NOMO-1 treated with dmso at 0.1 percent for 144 hours (cell line): ENCODE data around the gene ARL15.

ENCODE experiments used
- DNase-seq: peaks from one replicate; lab custom pipeline; 2025; ENCODE audit not compliant: unreplicated experiment; lab: John Stamatoyannopoulos, UW

ARL15 gene

DNA sequence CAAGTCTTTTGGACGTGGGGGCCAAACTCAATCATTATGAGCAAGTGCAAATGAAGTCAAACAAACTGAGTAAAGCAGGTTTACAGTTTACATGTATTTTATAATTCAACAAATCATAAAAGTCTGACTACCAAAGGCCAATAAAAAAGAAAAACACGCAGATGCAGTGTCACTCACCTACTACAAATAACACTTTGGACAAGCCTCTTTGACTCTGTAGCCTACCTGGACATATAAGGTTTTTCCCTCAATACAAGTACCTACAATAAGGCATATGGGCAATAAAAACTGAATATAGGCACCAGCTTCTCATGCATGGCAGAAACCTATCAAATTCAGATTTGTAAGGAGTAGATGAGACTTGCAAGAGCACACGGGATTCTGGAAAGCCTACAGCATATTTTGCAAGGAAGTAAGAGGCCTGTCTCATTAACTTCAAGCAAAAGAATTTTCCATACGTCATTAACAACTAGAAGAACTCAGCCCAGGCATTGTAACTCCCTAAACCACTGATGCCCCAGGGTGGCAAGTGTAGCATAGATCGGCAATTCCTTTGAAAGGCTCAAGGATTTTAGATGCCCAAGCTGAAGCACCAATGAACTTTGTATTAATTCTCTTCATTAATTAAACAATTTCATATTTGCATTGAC is 21.7 kb downstream of the ARL15 start:
- DNase-seq, result no peak

DNA sequence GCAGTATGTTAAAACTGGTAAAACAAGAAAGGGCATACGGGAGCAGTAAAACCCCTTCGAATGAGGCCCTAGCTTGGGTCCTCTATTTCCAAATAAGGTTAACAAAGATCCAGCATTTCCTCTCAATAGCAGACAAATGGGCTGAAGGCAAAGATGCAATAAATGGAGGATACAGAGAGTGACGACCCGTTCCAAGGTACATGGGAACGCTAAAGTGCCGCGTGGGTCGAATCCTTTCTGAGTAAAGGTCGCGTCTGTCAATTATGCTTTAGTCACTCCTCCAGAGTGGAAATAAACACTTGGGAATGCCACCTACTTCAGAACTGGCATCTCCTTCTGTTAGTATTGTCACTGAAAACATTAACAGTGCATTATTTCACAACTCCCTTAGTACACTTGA is 24.7 kb downstream of the ARL15 start:
- DNase-seq, result no peak

DNA sequence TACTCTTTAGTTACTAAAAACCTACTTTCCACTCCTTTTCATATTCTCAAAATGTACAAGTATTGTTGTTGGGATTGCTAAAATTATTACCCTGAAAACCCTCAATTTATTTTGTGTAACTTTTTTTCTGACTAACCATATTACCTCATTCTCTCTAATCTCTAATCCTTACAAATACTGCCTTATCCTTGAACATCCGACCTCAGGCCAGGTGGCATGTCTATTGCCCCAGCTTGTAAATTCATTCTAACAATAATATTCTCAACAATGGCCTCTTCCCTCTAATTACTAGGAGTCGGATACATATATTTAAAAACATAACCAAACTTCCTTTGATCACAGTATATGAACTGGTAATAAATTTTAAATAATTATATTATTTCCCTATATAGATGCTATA is 25.8 kb downstream of the ARL15 start:
- DNase-seq, result no peak

DNA sequence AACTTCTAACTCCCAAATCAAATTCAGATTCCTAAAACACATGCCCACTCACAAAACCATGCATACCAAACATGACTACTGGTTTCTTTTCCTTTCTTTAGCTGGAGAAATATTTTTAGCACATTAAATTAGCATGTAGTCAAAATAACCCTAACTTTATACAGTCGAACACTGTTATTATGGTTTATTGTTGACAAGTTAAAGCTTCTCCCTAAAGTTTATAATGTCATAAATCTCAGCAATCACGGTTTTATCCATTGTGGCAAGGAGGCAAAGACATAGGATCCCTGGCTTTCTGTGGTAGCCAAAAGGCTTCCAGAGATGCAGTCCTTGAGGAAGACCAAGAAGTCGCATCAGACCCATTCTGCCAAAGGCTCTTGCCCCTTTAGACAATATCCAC is 27.5 kb downstream of the ARL15 start:
- no peak for DNase-seq

GRCh38 chr5:54281960-54282692 is 28.2 kb downstream of the ARL15 start:
- no peak for DNase-seq

DNA sequence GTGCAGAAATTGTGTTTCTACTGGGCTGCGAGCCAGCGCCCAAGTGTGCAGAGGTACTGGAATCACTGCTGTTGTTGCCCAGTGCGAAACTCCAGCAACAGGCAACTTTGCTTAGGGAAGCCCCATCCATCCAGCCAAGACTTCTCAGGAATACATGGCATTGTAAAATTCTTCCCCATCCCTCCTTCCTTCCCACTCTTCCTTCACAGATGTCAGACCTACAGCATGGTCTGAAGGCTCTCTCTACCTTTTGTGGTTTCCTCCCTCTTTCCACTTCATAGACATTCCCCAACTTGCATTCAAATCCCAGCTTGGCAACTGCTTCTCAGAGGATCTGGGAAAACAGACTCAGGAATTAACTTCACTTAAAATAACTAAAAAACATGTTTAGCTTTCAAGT is 30.4 kb downstream of the ARL15 start:
- no peak for DNase-seq

DNA sequence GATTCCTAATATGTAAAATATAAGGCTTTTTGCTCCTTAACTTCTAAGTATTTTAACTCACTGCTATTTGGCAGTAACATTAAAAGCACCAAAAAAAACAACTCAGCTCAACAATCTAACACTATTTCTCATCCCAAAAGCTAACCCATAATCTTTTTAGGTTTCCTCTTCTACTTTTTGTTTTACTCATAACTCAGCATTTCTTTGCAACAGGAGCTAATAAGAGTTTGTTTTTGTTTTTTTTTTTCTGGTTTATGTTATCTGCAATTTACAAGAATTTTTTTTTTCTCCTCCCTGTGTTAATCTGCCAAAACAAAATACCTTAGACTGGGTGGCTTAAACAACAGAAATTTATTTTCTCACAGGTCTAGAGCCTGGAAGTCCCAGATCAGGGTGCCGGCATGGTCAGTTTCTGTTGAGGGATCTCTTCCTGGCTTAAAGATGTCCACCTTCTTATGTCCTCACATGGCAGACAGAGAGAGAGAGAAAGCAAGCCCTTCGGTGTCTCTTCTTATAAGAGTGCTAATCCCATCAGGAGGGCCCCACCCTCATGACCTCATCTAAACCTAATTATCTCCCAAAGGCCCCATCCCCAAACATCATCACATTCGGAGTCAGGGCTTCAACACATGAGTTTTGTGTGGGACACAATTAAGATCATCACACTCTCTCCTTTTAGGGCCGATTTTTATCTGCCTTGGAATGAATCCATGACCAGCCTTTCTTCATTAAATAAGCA is 31.2 kb downstream of the ARL15 start:
- no peak for DNase-seq

- no peak for DNase-seq
These were observed 32.1 kb downstream of the ARL15 start for GRCh38 chr5:54278036-54278830.

DNA sequence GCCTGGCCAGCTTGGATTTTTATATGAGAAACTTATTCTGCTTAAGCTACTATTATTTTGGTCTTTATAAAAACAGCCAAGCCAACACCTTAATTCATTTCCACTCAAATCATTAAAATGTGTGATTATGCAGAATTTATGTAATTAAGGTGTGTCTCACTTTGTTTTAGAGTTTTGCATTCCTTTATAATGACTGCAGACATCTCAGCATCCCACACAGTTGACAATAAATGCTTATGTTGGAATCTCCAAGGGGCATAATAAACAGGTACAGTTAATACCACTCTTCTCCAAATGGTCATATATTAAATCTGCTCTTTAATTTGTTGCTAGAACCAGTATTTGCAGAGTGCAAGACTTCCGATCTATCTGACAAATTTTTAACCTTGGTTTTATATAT is 34.3 kb downstream of the ARL15 start:
- no peak for DNase-seq

DNA sequence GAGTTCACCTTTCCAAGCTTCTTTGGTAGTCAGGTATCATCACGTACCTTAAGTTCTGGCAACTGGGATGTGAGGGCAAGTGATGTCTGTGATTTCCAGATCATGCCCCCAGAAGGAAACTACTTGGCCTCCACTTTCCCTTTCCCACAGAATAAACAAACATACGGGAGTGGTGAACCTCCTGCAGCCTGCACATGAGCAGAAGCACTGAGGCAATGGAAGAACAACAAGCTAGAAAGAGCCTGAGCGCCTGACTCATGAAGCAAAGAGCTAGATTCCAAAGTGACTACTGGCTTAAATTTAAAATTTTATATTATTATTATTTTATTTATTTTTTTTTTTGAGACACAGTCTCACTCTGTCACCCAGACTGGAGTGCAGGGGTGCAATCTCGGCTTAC is 35.0 kb downstream of the ARL15 start:
- DNase-seq, result no peak

- no peak for DNase-seq
These were observed 35.4 kb downstream of the ARL15 start for GRCh38 chr5:54274944-54275343.

- no peak for DNase-seq
These were observed 36.7 kb downstream of the ARL15 start for GRCh38 chr5:54273715-54274114.

GRCh38 chr5:54272746-54273145 is 37.6 kb downstream of the ARL15 start:
- DNase-seq, result no peak

DNA sequence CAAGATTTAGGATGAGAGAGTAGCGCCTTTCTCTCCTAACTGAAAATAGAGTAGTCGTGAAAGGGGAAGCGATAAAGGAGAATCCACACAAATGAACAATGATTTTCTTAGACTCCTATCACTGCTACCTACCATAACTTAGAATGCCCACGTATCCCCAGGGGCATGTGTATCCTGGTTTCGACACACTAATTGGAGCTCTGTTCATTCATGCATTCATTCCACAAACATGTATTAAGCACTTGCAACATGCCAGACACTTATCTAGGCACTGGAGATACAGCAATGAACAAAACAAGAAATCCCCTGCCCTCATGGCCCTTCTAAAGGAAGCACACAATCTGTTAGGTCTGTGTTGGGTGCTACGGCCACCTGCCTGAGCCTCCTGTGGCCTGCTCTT is 40.0 kb downstream of the ARL15 start:
- no peak for DNase-seq

GRCh38 chr5:54264574-54264973 is 45.8 kb downstream of the ARL15 start:
- DNase-seq, result no peak

GRCh38 chr5:54263447-54263846 is 46.9 kb downstream of the ARL15 start:
- DNase-seq, result no peak

GRCh38 chr5:54261596-54261995 is 48.8 kb downstream of the ARL15 start:
- DNase-seq, result no peak

DNA sequence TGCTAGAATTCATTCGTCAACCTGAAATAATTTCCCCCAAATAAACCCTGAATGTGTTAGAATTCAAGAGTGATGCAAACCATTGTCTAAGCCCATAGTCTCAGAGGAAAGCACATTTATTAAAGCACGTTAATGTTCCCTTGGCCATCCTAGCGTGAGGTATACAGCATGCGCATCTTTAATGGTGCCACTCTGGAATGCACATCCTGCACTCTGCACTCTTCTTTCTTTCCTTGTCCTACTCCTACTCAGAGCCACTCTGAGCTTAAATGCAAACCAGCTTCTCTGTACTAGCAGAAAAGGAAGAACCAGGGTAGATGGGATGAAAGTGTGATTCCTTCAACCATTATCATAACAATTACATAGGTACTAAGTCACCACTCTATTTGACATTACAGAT is 50.4 kb downstream of the ARL15 start:
- DNase-seq, result no peak

DNA sequence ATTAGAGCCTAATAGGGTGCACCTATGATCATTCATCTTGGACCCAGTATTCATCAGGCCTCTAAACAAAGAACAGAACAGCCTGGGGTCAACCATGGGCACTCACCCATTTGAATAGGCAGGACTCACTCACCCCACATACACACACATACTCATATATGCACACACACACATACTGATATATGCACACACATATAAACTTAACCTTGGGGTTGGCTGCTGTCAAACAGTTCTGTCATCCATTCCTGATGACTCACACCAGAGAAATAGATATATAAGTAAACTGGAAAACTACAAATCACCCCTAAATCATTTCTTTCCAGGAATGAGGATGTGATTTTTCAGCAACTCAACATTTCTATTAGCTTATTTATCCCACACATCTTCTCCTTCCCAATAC is 51.3 kb downstream of the ARL15 start:
- no peak for DNase-seq

- DNase-seq, result no peak
These were observed 52.8 kb downstream of the ARL15 start for GRCh38 chr5:54257366-54258118.
